Ovary (tissue), 3 donors: ENCODE data around the gene UPF3A.

Experiments
- EP300 ChIP-seq: sonication (generic); formaldehyde crosslinking; IDR thresholded peaks from one replicate; pipeline ENCODE4 v1.6.1; 2017; ENCODE audit warnings: antibody characterized with exemption
- POLR2A ChIP-seq: fragments of 450-650 bp; IDR thresholded peaks from one replicate; pipeline ENCODE4 v1.6.1; 2017; ENCODE audit warnings: antibody characterized with exemption, mild to moderate bottlenecking, moderate library complexity
- TF ChIP-seq, protein P1 (sequence below), 3 donors: fragments of 450-650 bp in 2 of 3; fragments of 200-600 bp in 1 of 3; IDR thresholded peaks; one replicate each; pipeline versions ENCODE4 v1.5.1 to v1.8.0; 2016 to 2022; ENCODE audit warnings: antibody characterized with exemption in 3 of 3, mild to moderate bottlenecking in 1 of 3
- donor health status: DM: no; HTN: no; CAD: no.

DNA sequence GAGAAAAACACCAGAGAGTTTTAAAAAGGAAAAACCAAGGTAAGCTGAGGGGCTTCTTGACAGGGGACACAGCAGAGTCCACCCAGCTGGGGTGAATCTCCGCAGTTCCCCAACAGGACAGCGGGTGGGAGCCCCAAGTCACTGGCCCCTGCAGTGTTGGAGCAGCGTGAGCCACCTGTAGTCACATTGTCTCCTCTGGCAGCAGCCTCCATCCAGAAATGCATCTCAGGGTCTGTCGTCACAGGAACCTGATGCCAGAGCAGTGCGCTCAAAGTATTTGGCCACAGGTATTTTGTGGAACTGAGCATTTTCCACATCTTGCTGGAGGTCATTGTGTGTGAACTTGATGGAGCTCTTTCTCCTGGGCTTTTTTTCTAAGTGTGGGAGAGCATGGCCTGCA, 57.6 kb downstream of the UPF3A start:
- TF ChIP-seq, protein P1, sequence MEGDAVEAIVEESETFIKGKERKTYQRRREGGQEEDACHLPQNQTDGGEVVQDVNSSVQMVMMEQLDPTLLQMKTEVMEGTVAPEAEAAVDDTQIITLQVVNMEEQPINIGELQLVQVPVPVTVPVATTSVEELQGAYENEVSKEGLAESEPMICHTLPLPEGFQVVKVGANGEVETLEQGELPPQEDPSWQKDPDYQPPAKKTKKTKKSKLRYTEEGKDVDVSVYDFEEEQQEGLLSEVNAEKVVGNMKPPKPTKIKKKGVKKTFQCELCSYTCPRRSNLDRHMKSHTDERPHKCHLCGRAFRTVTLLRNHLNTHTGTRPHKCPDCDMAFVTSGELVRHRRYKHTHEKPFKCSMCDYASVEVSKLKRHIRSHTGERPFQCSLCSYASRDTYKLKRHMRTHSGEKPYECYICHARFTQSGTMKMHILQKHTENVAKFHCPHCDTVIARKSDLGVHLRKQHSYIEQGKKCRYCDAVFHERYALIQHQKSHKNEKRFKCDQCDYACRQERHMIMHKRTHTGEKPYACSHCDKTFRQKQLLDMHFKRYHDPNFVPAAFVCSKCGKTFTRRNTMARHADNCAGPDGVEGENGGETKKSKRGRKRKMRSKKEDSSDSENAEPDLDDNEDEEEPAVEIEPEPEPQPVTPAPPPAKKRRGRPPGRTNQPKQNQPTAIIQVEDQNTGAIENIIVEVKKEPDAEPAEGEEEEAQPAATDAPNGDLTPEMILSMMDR (IDR thresholded peaks at IDR 0.05), result no peak
- TF ChIP-seq POLR2A (no peak), EP300 (no peak)
